K562 (cell line): Measurements from ENCODE around the gene ITPRID2. TPM values are rescaled to one million over a fixed set of nuclear protein-coding genes. Genes with fewer than 3 reads are reported as not detected.

Experiments
- ATAC-seq: fragments of 200-7000 bp; cut with Tn5 transposase; 3 replicates; pipeline ENCODE4 v1.9.1; 2020; ENCODE audit warnings: moderate library complexity
- BruUV-seq: library from RNA; stranded (reverse); fragments of 400-500 nt; replicated peaks from 2 replicates; lab custom pipeline; 2021; lab: Mats Ljungman, UMichigan
- CTCF ChIA-PET: fragments of 300-600 bp; formaldehyde crosslinking; extraction: SDS; loops from one replicate; lab custom pipeline; 2021; ENCODE audit warnings: low intra/inter-chr PET ratio; lab: Yijun Ruan, JAX
- POLR2A ChIA-PET: fragments of 300-600, 350-650 bp; sonication (Branson Sonifier 250); formaldehyde crosslinking; extraction: SDS; loops from one replicate; lab custom pipeline; 2021; ENCODE audit warnings: antibody characterized with exemption, inconsistent platforms; lab: Yijun Ruan, JAX
- DNase-seq, 4 experiments: peaks; one replicate each; pipeline versions ENCODE4 v3.0.0 to v3.0.0-alpha.2; 2011 to 2018; ENCODE audit warnings: low spot score in 3 of 4, mixed read lengths in 3 of 4; ENCODE audit errors: extremely low read depth in 1 of 4
- FAIRE-seq: peaks from 2 replicates; lab custom pipeline; 2011; peaks lifted over from hg19 to GRCh38; lab: Jason Lieb, UNC
- H2AFZ ChIP-seq: 2 replicates; pipeline ENCODE4 v1.6.0; 2011; ENCODE audit warnings: low read depth, low read length, control low read depth, inconsistent platforms
- H3K27ac ChIP-seq: fragments of 200-600 bp; 3 replicates; pipeline ENCODE4 v1.8.0; 2011; ENCODE audit warnings: low read depth, mild to moderate bottlenecking, control low read depth, inconsistent platforms, low read length, moderate library complexity, mixed read lengths; ENCODE audit errors: extremely low read depth
- H3K27me3 ChIP-seq, 2 experiments: fragments of 300-600 bp in 1 of 2; 2 replicates in 1 of 2; 3 replicates in 1 of 2; pipeline versions ENCODE4 v1.6.0 to v1.8.0; 2011; ENCODE audit warnings: inconsistent platforms in 2 of 2, low read length in 2 of 2, mild to moderate bottlenecking in 1 of 2, mixed read lengths in 1 of 2, moderate library complexity in 1 of 2; ENCODE audit not compliant: control insufficient read depth in 2 of 2, insufficient read depth in 2 of 2
- H3K36me3 ChIP-seq: fragments of 300-600 bp; 3 replicates; pipeline ENCODE4 v1.8.0; 2011; ENCODE audit warnings: mild to moderate bottlenecking, low read length, inconsistent platforms; ENCODE audit not compliant: control insufficient read depth, insufficient read depth
- H3K4me1 ChIP-seq, 2 experiments: fragments of 200-600 bp in 1 of 2; replicated peaks in 1 of 2; 2 replicates in 1 of 2; 3 replicates in 1 of 2; pipeline versions ENCODE4 v1.5.1 to v1.8.0; 2011; ENCODE audit warnings: inconsistent platforms in 2 of 2, low read length in 2 of 2, mild to moderate bottlenecking in 1 of 2, mixed read lengths in 1 of 2, moderate library complexity in 1 of 2; ENCODE audit not compliant: control insufficient read depth in 2 of 2, insufficient read depth in 2 of 2
- H3K4me2 ChIP-seq: 2 replicates; pipeline ENCODE4 v1.6.1; 2011; ENCODE audit warnings: low read length, control low read depth, inconsistent platforms, mixed read lengths; ENCODE audit not compliant: insufficient read depth
- H3K4me3 ChIP-seq: fragments of 200-600 bp; sonication (generic), shearing (Covaris generic); 2 replicates; pipeline ENCODE4 v1.5.1; 2016; ENCODE audit warnings: control low read depth, inconsistent platforms
- H3K79me2 ChIP-seq: fragments of 200-600 bp; 3 replicates; pipeline ENCODE4 v1.8.0; 2011; ENCODE audit warnings: low read length, inconsistent platforms; ENCODE audit not compliant: control insufficient read depth, insufficient read depth
- H3K9ac ChIP-seq, 2 experiments: 2 replicates each; pipeline versions ENCODE4 v1.6.0 to v1.6.1; 2011; ENCODE audit warnings: low read depth in 2 of 2, low read length in 2 of 2, control low read depth in 1 of 2, inconsistent platforms in 1 of 2, mild to moderate bottlenecking in 1 of 2, mixed read lengths in 1 of 2; ENCODE audit not compliant: insufficient read depth in 1 of 2
- H3K9me1 ChIP-seq: one replicate; pipeline ENCODE4 v1.6.0; 2011; ENCODE audit warnings: inconsistent platforms, mild to moderate bottlenecking, low read length, moderate library complexity; ENCODE audit not compliant: control insufficient read depth, insufficient read depth
- H3K9me3 ChIP-seq: replicated peaks from 2 replicates; pipeline ENCODE4 v1.5.1; 2011; ENCODE audit warnings: low read depth, low read length, inconsistent platforms; ENCODE audit not compliant: control insufficient read depth, insufficient read depth
- H4K20me1 ChIP-seq: replicated peaks from 2 replicates; pipeline ENCODE4 v1.6.1; 2011; ENCODE audit warnings: low read length, inconsistent platforms, mixed read lengths; ENCODE audit not compliant: control insufficient read depth, insufficient read depth
- CHD7 ChIP-seq: fragments of 200-600 bp; sonication (generic); IDR thresholded peaks from one replicate; pipeline ENCODE4 v1.6.1; 2012; ENCODE audit warnings: mild to moderate bottlenecking, low read depth, low read length, inconsistent platforms
- ZNF121 ChIP-seq: sonication (generic); formaldehyde crosslinking; conservative IDR thresholded peaks from 2 replicates; pipeline ENCODE4 v1.8.0; 2022; ENCODE audit warnings: missing genetic modification reagents
- ZNF766 ChIP-seq: fragments of 200-800 bp; sonication (Bioruptor generic); conservative IDR thresholded peaks from 2 replicates; pipeline ENCODE4 v1.6.1; 2016; ENCODE audit warnings: missing genetic modification characterization, missing compliant biosample characterization
- ZSCAN32 ChIP-seq: fragments of 450-650 bp; formaldehyde crosslinking; IDR thresholded peaks from 2 replicates; pipeline ENCODE4 v1.4.0; 2020; ENCODE audit warnings: mild to moderate bottlenecking, moderate library complexity
- WGBS: fragments of 100-300 bp; shearing (Covaris generic); methylation state at CpG from one replicate; pipeline ENCODE4 v1.1.6; 2016; ENCODE audit warnings: low coverage, mixed read lengths; ENCODE audit not compliant: insufficient coverage; ENCODE audit errors: missing lambda C conversion rate; 5-methylcytosine and 5-hydroxymethylcytosine counted together
- in situ Hi-C: fragments of 300-500 bp; cut with MboI; formaldehyde crosslinking; loops from 4 replicates; pipeline ENCODE4 v1.15.0; 2018; ENCODE audit warnings: inconsistent platforms, mixed read lengths
- intact Hi-C: fragments of 100-400 bp; cut with micrococcal nuclease; formaldehyde crosslinking; loops from 2 replicates; pipeline ENCODE4 v1.14.2; 2022
- polyA plus RNA-seq, 8 experiments: library from polyadenylated mRNA; depleted of rRNA in 4 of 8; stranded (reverse) in 5 of 8; unstranded in 3 of 8; fragments of >200 nt; fragmentation: Nextera tagmentation in 2 of 8; fragmentation: Illumina TruSeq in 1 of 8; extraction: Ambion mirVana in 2 of 8; extraction: Trizol in 1 of 8; gene quantifications; 2 replicates each; pipeline versions ENCODE4 v1.2.1 to v1.2.3, GENCODE V29; 2011 to 2014; ENCODE audit warnings: inconsistent platforms in 1 of 8, missing spikeins in 1 of 8
- total RNA-seq, 7 experiments: library from RNA; depleted of rRNA in 6 of 7; stranded (reverse); fragments of >200 nt in 6 of 7; fragmentation: Illumina TruSeq in 2 of 7; extraction: Trizol in 2 of 7; gene quantifications; 2 replicates each; pipeline versions ENCODE4 v1.2.1 to v1.2.3, GENCODE V29; 2011 to 2021; ENCODE audit warnings: low replicate concordance in 1 of 7

ITPRID2 gene
- total and polyA plus RNA-seq, 9 of the 15 experiments (the other 6 are each of a cell fraction or from before 2014, with no cell fraction given): 18.5 to 77.8 (median 52.0) TPM

- CTCF ChIA-PET: no interaction called here
- Histone ChIP-seq H4K20me1 (no peaks in the 10 kb centered on the region), H3K9me3 (no peaks in the 10 kb centered on the region), H3K79me2 (no peaks in the 10 kb centered on the region), H3K4me3 (no peak overlapping the region), H3K36me3 (no peaks in the 10 kb centered on the region), H3K9me1 (no peaks in the 10 kb centered on the region), H3K4me1 (no peaks in the 10 kb centered on the region; a peak in 1 of 5 replicates), H3K27me3 (peaks cover 0 to 2% of the 10 kb centered on the region in 2 experiments; a peak in 1 of 5 replicates), H3K27ac (no peak overlapping the region), H2AFZ (no peak overlapping the region), H3K4me2 (no peak overlapping the region), H3K9ac (no peak overlapping the region)
- POLR2A ChIA-PET: no interaction called here
- TF ChIP-seq ZNF766 (CRISPR knock-in tag) (no peak), ZNF121 (no peak), ZSCAN32 (CRISPR knock-in tag) (no peak), CHD7 (no peak)
- DNase-seq (no peak), FAIRE-seq (no peak), ATAC-seq (no peak)
- in situ Hi-C loops (no loop called here), intact Hi-C loops (no loop called here)
- under 1% methylated on average over 5 of the region's 5 CpGs for WGBS
- BruUV-seq: no TSS peak
Observed at GRCh38 chr2:181944164-181944913, 52.8 kb downstream of the ITPRID2 start.
